Lung microvascular endothelial cell (primary cell): ENCODE results near the gene KANK4. TPM values are rescaled to one million over a fixed set of nuclear protein-coding genes. Genes with fewer than 3 reads are reported as not detected.
A peak's percentile ranks its signal among the peaks of the same experiment; 100 is the strongest.
"Not testable (repeated sequence)": the region's sequence is repeated elsewhere in the genome, so short reads cannot be mapped to it uniquely, and the experiment has no call there.

Experiments
- DNase-seq, 2 donors: peaks; one replicate each; pipeline versions ENCODE4 v3.0.0 to v3.0.0-alpha.2; 2010; ENCODE audit warnings: low read depth in 2 of 2
- total RNA-seq: library from RNA; depleted of rRNA; stranded (reverse); fragments of >200 nt; gene quantifications from 2 replicates; pipeline ENCODE4 v1.2.1, GENCODE V29; 2014

KANK4 gene
- total RNA-seq, 1 donor from 2014 or later: not detected

- peak in 1 of 2 donors; percentile 51 for DNase-seq
These were observed 47.1 kb downstream of the KANK4 start for GRCh38 chr1:62271948-62272728.

- no peak for DNase-seq
These were observed 48.1 kb downstream of the KANK4 start for GRCh38 chr1:62271134-62271533.

GRCh38 chr1:62269851-62270495 is 49.3 kb downstream of the KANK4 start:
- DNase-seq: no peak

GRCh38 chr1:62269439-62269838 is 49.8 kb downstream of the KANK4 start:
- no peak for DNase-seq

- no peak for DNase-seq
These were observed 50.9 kb downstream of the KANK4 start for GRCh38 chr1:62268315-62268714.

- no peak for DNase-seq
These were observed 53.0 kb downstream of the KANK4 start for GRCh38 chr1:62265956-62266935.

- no peak for DNase-seq
These were observed 55.4 kb downstream of the KANK4 start for GRCh38 chr1:62263814-62264353.

GRCh38 chr1:62263006-62263813 is 56.0 kb downstream of the KANK4 start:
- DNase-seq: no peak

- no peak for DNase-seq
These were observed 58.5 kb downstream of the KANK4 start for GRCh38 chr1:62260688-62261087.

- DNase-seq: no peak
These were observed 59.7 kb downstream of the KANK4 start for GRCh38 chr1:62259551-62259950.

GRCh38 chr1:62250126-62250726 is 69.0 kb downstream of the KANK4 start:
- no peak for DNase-seq

- DNase-seq: no peak
These were observed 71.7 kb downstream of the KANK4 start for GRCh38 chr1:62247391-62248168.

GRCh38 chr1:62245201-62245600 is 74.0 kb downstream of the KANK4 start:
- no peak for DNase-seq

GRCh38 chr1:62244380-62244779 is 74.9 kb downstream of the KANK4 start:
- not testable (repeated sequence) for DNase-seq

- DNase-seq: no peak
These were observed 77.7 kb downstream of the KANK4 start for GRCh38 chr1:62241371-62242131.

GRCh38 chr1:62240651-62241370 is 78.4 kb downstream of the KANK4 start:
- DNase-seq: no peak

- DNase-seq: not testable (repeated sequence)
These were observed 79.4 kb downstream of the KANK4 start for GRCh38 chr1:62239652-62240403.
